Spleen (tissue), 11 donors: ENCODE data around the gene COPG2. TPM values are rescaled to one million over a fixed set of nuclear protein-coding genes. Genes with fewer than 3 reads are reported as not detected.

Source experiments
- DNase-seq: peaks from one replicate; pipeline ENCODE4 v3.0.0-alpha.2; 2020
- H3K27ac ChIP-seq, 8 donors: fragments of 200-600 bp; sonication (generic) in 7 of 8; 1 replicate in 4 of 8; 2 replicates in 4 of 8; pipeline versions ENCODE4 v1.5.0 to v1.8.0; 2016 to 2021; ENCODE audit warnings: inconsistent platforms in 4 of 8, mild to moderate bottlenecking in 4 of 8, moderate library complexity in 1 of 8
- H3K27me3 ChIP-seq, 7 donors: fragments of 200-600 bp; sonication (generic) in 6 of 7; replicated peaks in 1 of 7; 1 replicate in 4 of 7; 2 replicates in 3 of 7; pipeline versions ENCODE4 v1.5.0 to v1.8.0; 2016 to 2021; ENCODE audit warnings: inconsistent platforms in 3 of 7, mild to moderate bottlenecking in 1 of 7
- H3K36me3 ChIP-seq, 6 donors: fragments of 200-600 bp; sonication (generic) in 5 of 6; 1 replicate in 4 of 6; 2 replicates in 2 of 6; pipeline versions ENCODE4 v1.5.0 to v1.8.0; 2016 to 2021; ENCODE audit warnings: inconsistent platforms in 2 of 6
- H3K4me1 ChIP-seq, 6 donors: fragments of 200-600 bp; sonication (generic) in 5 of 6; 1 replicate in 3 of 6; 2 replicates in 3 of 6; pipeline versions ENCODE4 v1.5.0 to v1.8.0; 2016 to 2021; ENCODE audit warnings: inconsistent platforms in 3 of 6
- H3K4me3 ChIP-seq, 8 donors: fragments of 200-600 bp; sonication (generic) in 7 of 8; 1 replicate in 4 of 8; 2 replicates in 4 of 8; pipeline versions ENCODE4 v1.5.0 to v1.8.0; 2016 to 2021; ENCODE audit warnings: inconsistent platforms in 4 of 8, mild to moderate bottlenecking in 4 of 8, moderate library complexity in 2 of 8
- H3K9me3 ChIP-seq, 8 donors: fragments of 200-600 bp; sonication (generic) in 7 of 8; 1 replicate in 4 of 8; 2 replicates in 4 of 8; pipeline versions ENCODE4 v1.5.0 to v1.8.0; 2016 to 2021; ENCODE audit warnings: inconsistent platforms in 4 of 8
- CTCF ChIP-seq, 11 experiments: fragments of 200-600 bp in 7 of 11; fragments of 450-650 bp in 4 of 11; sonication (generic) in 4 of 11; IDR thresholded peaks in 8 of 11; conservative IDR thresholded peaks in 3 of 11; 1 replicate in 7 of 11; 2 replicates in 4 of 11; pipeline versions ENCODE4 v1.4.0 to v1.8.0; 2016 to 2021; ENCODE audit warnings: antibody characterized with exemption in 11 of 11, inconsistent platforms in 4 of 11, mild to moderate bottlenecking in 1 of 11
- POLR2A ChIP-seq, 3 donors: fragments of 450-650 bp; IDR thresholded peaks; one replicate each; pipeline ENCODE4 v1.5.1; 2017; ENCODE audit warnings: antibody characterized with exemption in 3 of 3, mild to moderate bottlenecking in 1 of 3
- POLR2AphosphoS5 ChIP-seq, 3 donors: sonication (generic); formaldehyde crosslinking; IDR thresholded peaks; one replicate each; pipeline ENCODE4 v1.5.1; 2017; ENCODE audit warnings: antibody characterized with exemption in 3 of 3
- WGBS, 5 donors: extraction: QIAGEN DNeasy Blood & Tissue Kit in 3 of 5; methylation state at CpG; one replicate each; pipeline versions ENCODE4 v1.1.5 to v1.1.7; 2013 to 2018; 5-methylcytosine and 5-hydroxymethylcytosine counted together
- intact Hi-C: fragments of 100-400 bp; cut with DNase I; formaldehyde crosslinking; loops from one replicate; pipeline ENCODE4 v1.15.0; 2023; ENCODE audit warnings: low total_unique reads
- polyA plus RNA-seq, 3 donors: library from polyadenylated mRNA; stranded (reverse); fragments of 200-250 nt; gene quantifications; one replicate each; pipeline ENCODE4 v1.2.1, GENCODE V29; 2013
- total RNA-seq, 7 donors: library from RNA; depleted of rRNA in 3 of 7; stranded (reverse); fragments of >200 nt in 3 of 7; fragmentation: NEBNext Ultra II Directional in 4 of 7; extraction: Animal tissue kit (Norgen Biotek cat#: 25700) in 4 of 7; gene quantifications; one replicate each; pipeline versions ENCODE4 v1.1.0 to v1.2.1, GENCODE V29; 2016 to 2021
- donor health status: healthy with polysubstance abuse.
- donor health status: DM: no; HTN: no; CAD: no; lungs with moderate emphysema.
- donor health status: DM: no; HTN: no; CAD: no.
- donor health status: Bipolar disorder and iron deficiency.
- donor health status: healthy.
- donor health status: DM: no; HTN: no; CAD: no.
- donor health status: DM: yes; HTN: yes; CAD: no.

The COPG2 gene
- total and polyA plus RNA-seq, 10 donors: 5.8 to 25.1 (median 18.3) TPM

DNA sequence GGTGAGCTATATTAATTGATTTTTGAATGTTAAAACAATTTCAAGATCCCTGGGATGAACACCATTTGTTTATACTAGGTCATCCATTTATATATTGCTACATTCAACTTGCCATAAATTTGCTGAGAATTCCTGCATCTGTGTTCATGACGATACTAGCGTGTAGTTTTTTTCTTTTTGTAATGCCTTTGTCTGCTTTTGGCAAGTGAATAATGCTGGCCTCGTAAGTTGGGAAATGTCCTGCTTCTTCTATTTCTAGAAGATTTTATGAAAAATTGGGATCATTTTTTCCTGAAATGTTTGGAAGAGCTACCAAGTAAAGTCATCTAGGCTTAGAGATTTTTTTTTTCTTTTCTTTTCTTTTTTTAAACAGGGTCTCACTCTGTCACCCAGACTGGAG is 189.6 kb downstream of the COPG2 start:
- H3K4me3 ChIP-seq: no peak overlapping the region
- peaks cover 0 to 14% (median 7%) of the 10 kb centered on the region in 8 donors for H3K9me3 ChIP-seq
- H3K27ac ChIP-seq: no peak overlapping the region
- no peaks in the 10 kb centered on the region for H3K36me3 ChIP-seq
- no peak for DNase-seq
- H3K27me3 ChIP-seq: peaks cover 0 to 9% (median 0%) of the 10 kb centered on the region in 7 donors
- TF ChIP-seq POLR2A (IDR thresholded peaks at IDR 0.05) (no peak), POLR2AphosphoS5 (IDR thresholded peaks at IDR 0.05) (no peak), CTCF (IDR thresholded peaks at IDR 0.05 in 8 of 11, conservative IDR thresholded peaks at IDR 0.05 in 3 of 11) (no peak)
- 89 to 97% (median 94%) methylated on average over 3 of the region's 3 CpGs for WGBS, 5 donors
- peaks cover 0 to 10% (median 0%) of the 10 kb centered on the region in 6 donors for H3K4me1 ChIP-seq
- intact Hi-C loops: no loop called here

DNA sequence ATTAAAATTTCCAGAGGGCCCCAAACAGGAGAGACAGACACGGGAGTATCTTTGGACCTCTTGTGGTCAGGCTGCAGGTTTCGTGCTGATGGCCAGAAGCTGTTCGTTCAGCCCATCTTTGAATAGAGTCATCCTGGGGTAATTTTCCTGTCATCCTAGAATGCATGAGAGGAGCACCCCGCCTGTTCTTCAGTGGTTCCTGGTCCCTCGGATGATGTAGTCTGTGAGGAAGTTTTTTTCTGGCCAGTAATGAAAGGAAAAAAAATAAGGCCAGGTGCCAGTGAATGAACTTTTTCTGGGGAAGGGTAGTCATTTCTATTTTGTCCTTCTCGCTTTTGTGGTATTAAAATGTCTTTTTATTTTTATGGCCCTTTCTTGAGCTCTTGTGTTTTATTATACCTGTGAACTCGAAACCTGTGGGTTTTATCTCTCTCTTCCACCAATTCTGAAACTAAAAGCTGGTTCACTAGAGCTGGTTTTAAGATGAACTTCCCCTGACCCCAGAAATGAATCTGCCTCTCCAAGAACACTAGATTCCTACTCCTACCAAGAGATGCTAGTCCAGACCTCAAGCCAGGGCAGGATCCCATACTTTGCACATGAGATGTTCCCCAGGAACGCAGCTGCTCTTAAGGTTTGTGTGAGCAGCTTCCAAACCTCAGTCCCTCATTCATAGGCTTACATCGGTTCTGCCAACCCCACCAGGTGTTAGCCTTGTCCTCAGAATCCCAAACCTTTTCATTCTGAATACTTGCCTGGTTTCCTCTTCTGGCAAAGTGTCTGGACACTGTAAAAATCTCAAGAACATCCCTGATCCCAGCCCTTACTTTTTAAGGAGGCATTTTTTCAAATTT is 192.0 kb downstream of the COPG2 start:
- no peak overlapping the region for H3K27ac ChIP-seq
- intact Hi-C loops: no loop called here
- WGBS, 5 donors: 62 to 81% (median 64%) methylated on average over 9 of the region's 9 CpGs
- H3K4me3 ChIP-seq: no peak overlapping the region
- peaks cover 0 to 14% (median 7%) of the 10 kb centered on the region in 8 donors for H3K9me3 ChIP-seq
- no peaks in the 10 kb centered on the region for H3K36me3 ChIP-seq
- DNase-seq: no peak
- H3K4me1 ChIP-seq: peaks cover 0 to 26% (median 8%) of the 10 kb centered on the region in 6 donors
- TF ChIP-seq POLR2AphosphoS5 (IDR thresholded peaks at IDR 0.05): no peak
- TF ChIP-seq CTCF (IDR thresholded peaks at IDR 0.05 in 8 of 11, conservative IDR thresholded peaks at IDR 0.05 in 3 of 11): no peak
- TF ChIP-seq POLR2A (IDR thresholded peaks at IDR 0.05): no peak
- H3K27me3 ChIP-seq: no peaks in the 10 kb centered on the region

DNA sequence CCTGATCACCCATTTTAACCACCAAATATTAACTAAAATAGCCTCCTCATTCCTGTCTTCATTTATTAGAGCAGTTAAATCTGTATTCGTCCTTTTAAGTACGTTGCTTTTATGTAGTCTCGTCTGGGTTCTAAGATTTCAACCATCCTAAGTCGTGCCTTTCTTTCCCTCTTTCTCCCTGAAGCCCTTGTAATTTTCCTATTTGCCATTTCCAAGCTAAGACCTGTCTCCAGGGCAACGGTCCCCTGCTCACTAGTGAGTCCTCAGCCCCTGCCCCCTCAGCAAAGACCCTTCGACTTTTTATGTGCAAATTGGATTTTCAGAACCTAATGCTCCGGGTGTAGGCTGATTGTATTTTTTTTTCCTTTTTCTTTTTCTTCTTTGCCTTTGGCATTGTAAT is 192.8 kb downstream of the COPG2 start:
- Histone ChIP-seq H3K9me3 (peaks cover 0 to 14% (median 7%) of the 10 kb centered on the region in 8 donors), H3K27ac (no peak overlapping the region), H3K4me1 (peaks cover 0 to 26% (median 8%) of the 10 kb centered on the region in 6 donors), H3K27me3 (no peaks in the 10 kb centered on the region), H3K36me3 (no peaks in the 10 kb centered on the region), H3K4me3 (no peak overlapping the region)
- TF ChIP-seq CTCF (IDR thresholded peaks at IDR 0.05 in 8 of 11, conservative IDR thresholded peaks at IDR 0.05 in 3 of 11) (no peak), POLR2AphosphoS5 (IDR thresholded peaks at IDR 0.05) (no peak), POLR2A (IDR thresholded peaks at IDR 0.05) (no peak)
- intact Hi-C loops: no loop called here
- DNase-seq: no peak
- WGBS, 5 donors: 78 to 88% (median 88%) methylated on average over 7 of the region's 7 CpGs

DNA sequence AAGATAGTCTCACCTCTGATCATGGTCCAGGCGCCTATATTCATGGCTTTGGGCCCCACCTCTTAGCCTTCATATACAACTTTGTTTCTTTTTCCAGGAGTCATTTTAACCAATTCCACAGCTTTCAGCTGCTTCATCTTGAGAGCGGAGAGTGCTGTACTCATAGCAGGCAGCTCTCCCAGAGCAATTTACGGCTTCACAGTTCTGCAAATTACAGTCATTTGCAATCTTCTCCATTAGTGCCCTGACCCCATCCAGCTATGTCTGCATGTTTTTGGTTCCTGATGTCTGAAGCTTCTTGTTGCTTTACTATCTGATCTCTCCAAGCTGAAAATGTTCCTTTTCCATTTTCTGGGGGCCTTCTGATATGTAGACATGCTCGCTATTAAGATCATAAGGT is 194.7 kb downstream of the COPG2 start:
- no peak overlapping the region for H3K4me3 ChIP-seq
- intact Hi-C loops: no loop called here
- H3K27ac ChIP-seq: peak overlapping the region in 5 of 8 donors; percentile 44 to 68 (median 61)
- WGBS, 5 donors: 58 to 81% (median 70%) methylated on average over 4 of the region's 4 CpGs
- DNase-seq: no peak
- H3K36me3 ChIP-seq: no peaks in the 10 kb centered on the region
- H3K9me3 ChIP-seq: peaks cover 0 to 14% (median 7%) of the 10 kb centered on the region in 8 donors
- TF ChIP-seq POLR2AphosphoS5 (IDR thresholded peaks at IDR 0.05): no peak
- no peak for TF ChIP-seq POLR2A (IDR thresholded peaks at IDR 0.05)
- TF ChIP-seq CTCF (IDR thresholded peaks at IDR 0.05 in 8 of 11, conservative IDR thresholded peaks at IDR 0.05 in 3 of 11): no peak
- peaks cover 0 to 26% (median 8%) of the 10 kb centered on the region in 6 donors for H3K4me1 ChIP-seq
- no peaks in the 10 kb centered on the region for H3K27me3 ChIP-seq
